ENCODE data around the gene WDR73.

- TF ChIP-seq USF2 (IDR thresholded peaks at IDR 0.05; ENCODE audit: low read length) (no peak), ASH2L (IDR thresholded peaks at IDR 0.05; ENCODE audit: low read length) (no peak), BRCA1 (IDR thresholded peaks at IDR 0.05; ENCODE audit: low read depth, low read length) (no peak), RAD21 (IDR thresholded peaks at IDR 0.05 in 1 of 2, conservative IDR thresholded peaks at IDR 0.05 in 1 of 2; ENCODE audit: low read depth in 2 of 2, low read length in 2 of 2) (no peak), POLR2AphosphoS5 (IDR thresholded peaks at IDR 0.05; ENCODE audit: low read depth, low read length) (no peak), EZH2 (IDR thresholded peaks at IDR 0.05; ENCODE audit: low read depth, low read length, severe bottlenecking) (no peak), CHD2 (IDR thresholded peaks at IDR 0.05; ENCODE audit: low read length) (no peak), HDAC6 (IDR thresholded peaks at IDR 0.05; ENCODE audit: low read depth, low read length) (no peak), TAF1 (IDR thresholded peaks at IDR 0.05; ENCODE audit: low read depth, low read length) (no peak)
- TF ChIP-seq, protein P1, sequence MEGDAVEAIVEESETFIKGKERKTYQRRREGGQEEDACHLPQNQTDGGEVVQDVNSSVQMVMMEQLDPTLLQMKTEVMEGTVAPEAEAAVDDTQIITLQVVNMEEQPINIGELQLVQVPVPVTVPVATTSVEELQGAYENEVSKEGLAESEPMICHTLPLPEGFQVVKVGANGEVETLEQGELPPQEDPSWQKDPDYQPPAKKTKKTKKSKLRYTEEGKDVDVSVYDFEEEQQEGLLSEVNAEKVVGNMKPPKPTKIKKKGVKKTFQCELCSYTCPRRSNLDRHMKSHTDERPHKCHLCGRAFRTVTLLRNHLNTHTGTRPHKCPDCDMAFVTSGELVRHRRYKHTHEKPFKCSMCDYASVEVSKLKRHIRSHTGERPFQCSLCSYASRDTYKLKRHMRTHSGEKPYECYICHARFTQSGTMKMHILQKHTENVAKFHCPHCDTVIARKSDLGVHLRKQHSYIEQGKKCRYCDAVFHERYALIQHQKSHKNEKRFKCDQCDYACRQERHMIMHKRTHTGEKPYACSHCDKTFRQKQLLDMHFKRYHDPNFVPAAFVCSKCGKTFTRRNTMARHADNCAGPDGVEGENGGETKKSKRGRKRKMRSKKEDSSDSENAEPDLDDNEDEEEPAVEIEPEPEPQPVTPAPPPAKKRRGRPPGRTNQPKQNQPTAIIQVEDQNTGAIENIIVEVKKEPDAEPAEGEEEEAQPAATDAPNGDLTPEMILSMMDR (IDR thresholded peaks at IDR 0.05; ENCODE audit: control extremely low read depth in 1 of 3, insufficient read depth in 1 of 3, low read depth in 1 of 3, low read length in 3 of 3): no peak
These were observed 49.7 kb upstream of the WDR73 start for GRCh38 chr15:84703808-84704207.
